ENCODE measurements around the gene DPH5.

DPH5 gene

DNA sequence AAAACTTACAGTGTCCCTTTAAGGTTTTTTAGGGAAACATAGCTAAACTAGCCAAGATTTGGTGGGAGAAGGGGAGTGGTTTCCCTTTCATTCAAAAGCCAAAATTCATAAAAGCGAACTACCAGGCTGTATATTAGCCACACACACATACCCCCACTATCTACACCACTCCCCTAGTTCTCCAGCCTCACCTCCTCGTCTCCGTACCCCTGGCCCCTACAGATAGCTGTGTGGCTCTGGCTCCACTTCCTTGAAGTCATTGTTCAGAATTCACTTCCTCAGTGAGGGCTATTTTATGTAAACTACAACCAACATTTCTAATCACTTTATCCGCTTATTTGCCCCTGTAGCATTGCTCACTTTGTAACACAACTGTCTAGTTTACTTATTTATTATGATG lies 5.3 kb upstream of the DPH5 start:
- no peak overlapping the region for H2AFZ ChIP-seq (ENCODE audit: low read depth, low read length)
- no peaks in the 10 kb centered on the region for H3K9me3 ChIP-seq (ENCODE audit: insufficient read depth, low read length, severe bottlenecking)
- peaks cover 72% of the 10 kb centered on the region for H3K79me2 ChIP-seq (ENCODE audit: insufficient read depth, low read length)
- no peak for TF ChIP-seq EZH2 (IDR thresholded peaks at IDR 0.05; ENCODE audit: borderline replicate concordance, low read depth, low read length, severe bottlenecking)
- TF ChIP-seq, protein P1, sequence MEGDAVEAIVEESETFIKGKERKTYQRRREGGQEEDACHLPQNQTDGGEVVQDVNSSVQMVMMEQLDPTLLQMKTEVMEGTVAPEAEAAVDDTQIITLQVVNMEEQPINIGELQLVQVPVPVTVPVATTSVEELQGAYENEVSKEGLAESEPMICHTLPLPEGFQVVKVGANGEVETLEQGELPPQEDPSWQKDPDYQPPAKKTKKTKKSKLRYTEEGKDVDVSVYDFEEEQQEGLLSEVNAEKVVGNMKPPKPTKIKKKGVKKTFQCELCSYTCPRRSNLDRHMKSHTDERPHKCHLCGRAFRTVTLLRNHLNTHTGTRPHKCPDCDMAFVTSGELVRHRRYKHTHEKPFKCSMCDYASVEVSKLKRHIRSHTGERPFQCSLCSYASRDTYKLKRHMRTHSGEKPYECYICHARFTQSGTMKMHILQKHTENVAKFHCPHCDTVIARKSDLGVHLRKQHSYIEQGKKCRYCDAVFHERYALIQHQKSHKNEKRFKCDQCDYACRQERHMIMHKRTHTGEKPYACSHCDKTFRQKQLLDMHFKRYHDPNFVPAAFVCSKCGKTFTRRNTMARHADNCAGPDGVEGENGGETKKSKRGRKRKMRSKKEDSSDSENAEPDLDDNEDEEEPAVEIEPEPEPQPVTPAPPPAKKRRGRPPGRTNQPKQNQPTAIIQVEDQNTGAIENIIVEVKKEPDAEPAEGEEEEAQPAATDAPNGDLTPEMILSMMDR (IDR thresholded peaks at IDR 0.05; ENCODE audit: borderline replicate concordance, extremely low read depth, low read length, poor library complexity, severe bottlenecking) = no peak
- peaks cover 26% of the 10 kb centered on the region for H3K4me1 ChIP-seq (ENCODE audit: insufficient read depth, low read length)
- H3K4me2 ChIP-seq (ENCODE audit: insufficient read depth, low read length) = no peak overlapping the region
- no peaks in the 10 kb centered on the region for H3K27me3 ChIP-seq (ENCODE audit: insufficient read depth, low read length, poor library complexity)
- peaks cover 4% of the 10 kb centered on the region; the same call in 1 of the 2 replicates for H4K20me1 ChIP-seq (ENCODE audit: insufficient read depth, low read length)
- H3K27ac ChIP-seq (ENCODE audit: low read length) = no peak overlapping the region
- no peak for ATAC-seq (ENCODE audit: insufficient read depth, low read depth)
- no peak overlapping the region for H3K9ac ChIP-seq (ENCODE audit: low read depth, low read length)
- no peaks in the 10 kb centered on the region for H3K36me3 ChIP-seq (ENCODE audit: insufficient read depth, low read length)
- no peak overlapping the region for H3K4me3 ChIP-seq (ENCODE audit: low read depth in 1 of 2, low read length in 2 of 2)
- DNase-seq = no peak

DNA sequence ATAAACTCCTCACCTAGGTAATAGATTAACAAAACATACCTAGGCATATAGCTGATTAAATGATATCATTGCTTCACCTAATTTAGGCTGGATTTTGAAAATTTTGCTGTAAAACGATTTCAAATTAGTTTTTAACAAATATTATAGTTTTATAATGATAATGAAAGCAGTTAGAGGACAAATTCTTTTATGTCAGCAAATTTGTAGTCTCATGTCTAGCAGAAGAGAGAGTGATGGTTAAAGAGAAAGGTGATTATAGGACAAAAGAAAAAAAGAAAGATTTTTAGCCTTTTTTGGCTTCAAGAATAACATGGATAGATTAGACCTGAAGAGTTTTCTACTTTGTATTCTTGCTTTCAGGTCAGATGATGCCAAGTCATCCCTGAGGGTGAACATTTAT lies 3.6 kb upstream of the DPH5 start:
- Histone ChIP-seq H3K36me3 (ENCODE audit: insufficient read depth, low read length) (0 out of 2 replicates have a peak, but pooled peaks cover under 1% of the 10 kb centered on the region), H3K9me3 (ENCODE audit: insufficient read depth, low read length, severe bottlenecking) (no peaks in the 10 kb centered on the region), H3K4me3 (ENCODE audit: low read depth in 1 of 2, low read length in 2 of 2) (no peak overlapping the region), H3K27ac (ENCODE audit: low read length) (no peak overlapping the region), H2AFZ (ENCODE audit: low read depth, low read length) (no peak overlapping the region), H3K27me3 (ENCODE audit: insufficient read depth, low read length, poor library complexity) (no peaks in the 10 kb centered on the region), H4K20me1 (ENCODE audit: insufficient read depth, low read length) (no peaks in the 10 kb centered on the region), H3K9ac (ENCODE audit: low read depth, low read length) (no peak overlapping the region), H3K79me2 (ENCODE audit: insufficient read depth, low read length) (peaks cover 72% of the 10 kb centered on the region), H3K4me1 (ENCODE audit: insufficient read depth, low read length) (peaks cover 35% of the 10 kb centered on the region), H3K4me2 (ENCODE audit: insufficient read depth, low read length) (no peak overlapping the region)
- no peak for DNase-seq
- no peak for ATAC-seq (ENCODE audit: insufficient read depth, low read depth)
- TF ChIP-seq EZH2 (IDR thresholded peaks at IDR 0.05; ENCODE audit: borderline replicate concordance, low read depth, low read length, severe bottlenecking) = no peak
- TF ChIP-seq, protein P1 (IDR thresholded peaks at IDR 0.05; ENCODE audit: borderline replicate concordance, extremely low read depth, low read length, poor library complexity, severe bottlenecking) = no peak

DNA sequence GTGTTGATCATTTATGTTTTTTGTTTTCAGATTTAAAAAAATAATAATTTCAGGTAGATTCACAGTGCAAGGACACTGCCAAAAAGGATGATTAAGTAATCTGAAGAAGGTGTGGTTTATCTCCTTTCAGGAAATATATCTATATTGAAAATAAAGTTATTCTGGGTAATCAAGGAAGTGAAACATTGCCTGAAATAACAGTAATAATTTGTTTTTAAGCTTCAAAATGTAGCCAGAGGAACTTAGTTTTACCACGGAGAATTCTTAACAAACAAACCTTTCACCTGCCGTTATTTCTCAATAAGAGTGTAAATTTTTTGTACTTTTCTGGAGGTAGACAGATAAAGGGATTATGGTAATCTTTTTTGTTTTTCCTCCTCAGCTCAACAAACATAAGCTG lies 2.9 kb upstream of the DPH5 start:
- Histone ChIP-seq H3K4me1 (ENCODE audit: insufficient read depth, low read length) (peaks cover 42% of the 10 kb centered on the region), H2AFZ (ENCODE audit: low read depth, low read length) (no peak overlapping the region), H3K79me2 (ENCODE audit: insufficient read depth, low read length) (peaks cover 71% of the 10 kb centered on the region), H3K27ac (ENCODE audit: low read length) (no peak overlapping the region), H3K9me3 (ENCODE audit: insufficient read depth, low read length, severe bottlenecking) (no peaks in the 10 kb centered on the region), H3K36me3 (ENCODE audit: insufficient read depth, low read length) (peaks cover 8% of the 10 kb centered on the region; the same call in 1 of the 2 replicates), H3K4me2 (ENCODE audit: insufficient read depth, low read length) (no peak overlapping the region), H4K20me1 (ENCODE audit: insufficient read depth, low read length) (no peaks in the 10 kb centered on the region), H3K9ac (ENCODE audit: low read depth, low read length) (no peak overlapping the region), H3K4me3 (ENCODE audit: low read depth in 1 of 2, low read length in 2 of 2) (no peak overlapping the region), H3K27me3 (ENCODE audit: insufficient read depth, low read length, poor library complexity) (no peaks in the 10 kb centered on the region)
- no peak for TF ChIP-seq EZH2 (IDR thresholded peaks at IDR 0.05; ENCODE audit: borderline replicate concordance, low read depth, low read length, severe bottlenecking)
- TF ChIP-seq, protein P1 (IDR thresholded peaks at IDR 0.05; ENCODE audit: borderline replicate concordance, extremely low read depth, low read length, poor library complexity, severe bottlenecking) = no peak
- ATAC-seq (ENCODE audit: insufficient read depth, low read depth) = no peak
- DNase-seq = no peak
